NCI-H2029 (cell line): ENCODE data around the gene CRB1.
A peak's percentile ranks its signal among the peaks of the same experiment; 100 is the strongest.
"Not testable (repeated sequence)": the region's sequence is repeated elsewhere in the genome, so short reads cannot be mapped to it uniquely, and the experiment has no call there.

ENCODE experiments used
- DNase-seq: peaks from one replicate; lab custom pipeline; 2025; lab: John Stamatoyannopoulos, UW

The CRB1 gene

DNA sequence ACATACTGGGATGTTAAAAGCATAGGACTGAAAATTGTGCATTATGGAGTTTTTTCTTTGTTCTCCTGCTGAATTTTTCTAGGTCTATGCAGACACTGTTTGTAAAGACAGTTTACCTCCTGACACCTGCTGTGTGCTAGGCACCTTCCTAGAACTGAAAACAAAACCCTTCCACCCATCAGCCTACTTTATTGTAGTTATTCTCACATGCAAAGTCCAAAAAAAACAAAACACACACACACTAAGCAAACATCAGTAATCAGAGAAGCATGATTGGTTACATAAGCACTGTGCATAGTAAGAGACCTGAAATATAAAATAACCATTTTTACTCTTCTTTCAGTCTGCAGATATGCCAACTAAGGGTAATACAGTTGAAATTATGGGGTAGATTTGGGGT is 195.1 kb downstream of the CRB1 start:
- peak; percentile 65 for DNase-seq

DNA sequence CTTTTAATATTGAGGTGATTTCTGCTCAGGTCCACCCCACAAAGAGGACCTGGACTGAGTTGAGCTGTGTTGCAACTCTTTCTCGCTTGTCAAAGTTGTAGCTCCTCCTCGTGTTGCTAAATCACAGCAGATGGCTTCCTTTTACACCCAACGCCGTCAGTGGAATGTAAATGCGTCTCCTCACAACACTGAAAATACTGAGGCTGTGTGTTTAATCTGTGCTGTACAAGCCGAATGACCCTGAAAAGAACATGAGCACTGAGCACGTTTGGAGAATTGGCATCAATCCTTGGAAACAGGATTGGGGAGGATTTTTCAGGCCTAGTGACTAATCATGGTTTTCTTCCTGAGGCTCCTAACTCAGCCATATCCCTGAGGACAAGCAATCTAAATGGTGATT is 196.0 kb downstream of the CRB1 start:
- no peak for DNase-seq

DNA sequence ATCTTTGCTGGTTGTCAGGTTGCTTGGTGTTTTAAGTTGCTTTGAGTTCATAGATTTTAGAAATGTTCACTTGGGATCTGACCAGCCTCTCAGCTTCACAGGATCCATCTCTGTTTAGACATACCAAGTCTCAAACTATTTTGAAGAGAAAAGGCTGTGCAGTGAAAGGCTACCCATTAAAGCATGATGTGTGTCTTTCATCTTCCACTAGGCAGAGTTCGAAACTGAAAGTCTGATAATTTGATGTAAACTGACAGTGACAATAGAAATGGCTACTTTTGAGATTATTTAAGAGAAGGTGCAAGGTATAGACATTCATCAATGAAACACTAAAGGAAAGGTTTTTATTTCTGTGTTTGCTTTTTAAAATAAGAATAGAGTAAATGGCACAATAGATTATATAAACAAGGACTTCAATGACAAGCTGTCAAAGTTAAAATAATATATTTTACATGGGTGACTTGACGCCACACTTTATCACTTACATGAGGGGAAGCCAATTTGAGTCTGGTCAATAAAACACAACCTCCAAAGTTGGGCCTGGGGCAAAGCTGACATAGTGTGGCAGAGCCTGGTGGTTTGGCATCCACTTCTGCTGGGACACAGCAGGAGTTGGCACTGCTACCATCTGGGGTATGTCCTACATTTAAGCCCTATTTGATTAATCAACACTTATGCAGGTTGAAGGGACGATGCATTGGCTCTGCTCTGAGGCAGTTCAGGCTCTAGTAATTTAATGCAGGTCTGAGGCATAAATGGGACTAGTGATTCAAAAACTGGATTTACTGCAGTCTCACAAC is 197.7 kb downstream of the CRB1 start:
- DNase-seq: no peak

DNA sequence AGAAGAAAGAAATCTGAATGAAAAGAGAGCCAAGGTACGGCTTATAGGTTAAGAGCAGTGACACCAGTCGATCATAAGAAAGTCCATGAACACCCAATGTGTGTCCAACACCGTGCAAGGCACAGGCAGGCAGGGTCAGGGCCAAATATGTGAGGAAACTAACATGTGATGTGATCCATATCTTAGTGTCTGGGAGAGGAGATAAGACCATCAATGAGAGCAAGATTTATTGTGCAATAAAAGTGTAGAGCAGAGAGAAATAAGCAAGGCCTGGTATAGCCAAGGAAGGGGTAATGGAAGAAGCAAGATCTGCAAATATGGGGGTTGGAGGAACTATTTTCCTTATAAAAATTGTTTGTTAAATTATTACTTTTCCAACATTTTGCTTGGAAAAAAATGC is 198.8 kb downstream of the CRB1 start:
- DNase-seq: no peak

DNA sequence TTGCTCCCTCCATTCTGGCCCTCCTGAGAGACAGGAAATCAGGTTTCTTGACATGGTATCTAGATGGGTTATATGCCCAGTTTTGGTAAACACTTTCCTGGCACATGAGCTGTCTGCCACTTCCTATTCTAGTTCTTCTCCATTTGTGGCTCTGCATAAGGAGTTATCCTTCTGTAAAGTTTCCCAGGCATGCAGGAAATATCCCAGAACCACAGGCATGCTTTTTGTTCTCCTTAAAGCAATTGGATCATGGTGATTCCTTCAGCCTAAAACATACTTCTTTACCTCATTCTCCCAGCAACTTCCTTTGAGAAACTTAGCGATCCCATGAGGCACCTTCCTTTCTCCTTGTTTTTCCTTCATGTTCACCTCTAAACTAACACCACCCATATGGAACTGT is 199.8 kb downstream of the CRB1 start:
- DNase-seq: no peak

DNA sequence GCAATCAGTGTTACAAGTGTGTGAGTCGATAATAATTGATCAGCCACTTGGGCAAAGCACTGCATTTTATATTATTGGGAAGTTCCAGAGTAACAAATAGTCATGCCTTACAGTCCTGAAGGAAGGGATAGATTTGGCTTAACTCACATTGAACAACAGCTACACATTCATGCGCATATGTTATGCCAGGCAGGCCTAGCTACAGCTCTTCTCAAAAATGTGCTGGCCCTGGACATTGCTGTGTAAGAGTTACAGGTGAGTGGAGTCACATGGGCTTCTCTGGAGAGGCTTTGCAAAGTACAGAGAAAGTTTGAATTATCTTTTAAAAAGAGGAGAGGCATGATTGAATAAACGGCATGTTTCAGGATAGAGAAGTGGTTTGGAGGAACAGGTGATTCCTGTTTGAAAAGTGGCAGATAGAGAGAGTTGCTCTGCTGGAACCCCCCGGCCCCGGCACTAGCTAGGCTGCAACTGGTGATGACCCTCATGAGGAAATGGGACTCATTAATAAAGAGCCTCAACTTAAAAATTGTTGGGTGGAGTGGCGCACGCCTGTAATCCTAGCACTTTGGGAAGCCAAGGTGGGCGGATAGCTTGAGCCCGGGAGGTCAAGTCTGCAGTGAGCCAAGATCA is 200.6 kb downstream of the CRB1 start:
- DNase-seq: no peak

DNA sequence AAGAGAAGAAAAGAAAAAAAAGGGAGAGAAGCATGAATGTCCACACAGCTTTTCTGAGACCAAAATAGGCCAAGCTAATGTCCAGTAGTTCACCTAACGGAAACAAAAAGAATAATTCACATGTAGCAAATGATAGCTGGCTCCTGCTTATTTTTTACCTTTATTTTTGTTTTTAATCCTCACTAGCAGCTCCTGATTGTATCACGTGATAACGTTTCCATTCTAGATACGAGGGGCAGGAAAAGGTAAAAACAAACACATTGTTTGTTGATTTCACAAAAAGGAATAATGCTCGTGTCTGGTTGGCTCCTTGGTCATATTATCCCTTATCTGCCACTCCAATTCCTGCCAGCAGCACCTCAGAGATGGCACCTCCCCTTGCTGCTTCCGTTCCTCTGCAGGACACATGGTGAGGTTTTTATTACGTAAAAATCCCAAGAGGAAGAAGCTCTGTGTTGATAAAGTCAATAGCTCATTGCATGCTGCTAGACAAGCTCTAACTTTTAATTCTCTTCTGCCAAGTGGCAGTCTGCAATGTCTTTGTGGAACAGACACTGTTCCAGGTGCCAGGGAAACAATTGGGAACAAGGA is 201.7 kb downstream of the CRB1 start:
- DNase-seq: peak; percentile 20

DNA sequence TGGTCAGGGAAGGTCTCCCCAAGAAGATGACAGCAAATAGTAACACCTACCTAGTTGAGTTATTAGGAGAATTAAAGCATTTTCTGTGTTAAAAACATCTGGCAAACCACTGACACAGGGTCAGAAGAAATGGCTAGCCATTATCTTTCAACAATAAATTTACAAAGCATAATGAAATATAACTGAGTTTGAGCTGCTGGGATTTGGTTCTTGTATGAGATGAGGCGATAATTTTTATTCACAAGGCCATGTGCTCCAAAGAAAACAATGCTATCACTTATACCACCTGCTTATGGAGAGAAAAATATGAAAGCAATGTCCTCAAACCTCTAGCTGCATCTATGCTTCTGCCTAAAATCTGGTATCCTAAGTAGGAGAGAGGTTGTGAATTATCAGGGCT is 202.3 kb downstream of the CRB1 start:
- DNase-seq: no peak

DNA sequence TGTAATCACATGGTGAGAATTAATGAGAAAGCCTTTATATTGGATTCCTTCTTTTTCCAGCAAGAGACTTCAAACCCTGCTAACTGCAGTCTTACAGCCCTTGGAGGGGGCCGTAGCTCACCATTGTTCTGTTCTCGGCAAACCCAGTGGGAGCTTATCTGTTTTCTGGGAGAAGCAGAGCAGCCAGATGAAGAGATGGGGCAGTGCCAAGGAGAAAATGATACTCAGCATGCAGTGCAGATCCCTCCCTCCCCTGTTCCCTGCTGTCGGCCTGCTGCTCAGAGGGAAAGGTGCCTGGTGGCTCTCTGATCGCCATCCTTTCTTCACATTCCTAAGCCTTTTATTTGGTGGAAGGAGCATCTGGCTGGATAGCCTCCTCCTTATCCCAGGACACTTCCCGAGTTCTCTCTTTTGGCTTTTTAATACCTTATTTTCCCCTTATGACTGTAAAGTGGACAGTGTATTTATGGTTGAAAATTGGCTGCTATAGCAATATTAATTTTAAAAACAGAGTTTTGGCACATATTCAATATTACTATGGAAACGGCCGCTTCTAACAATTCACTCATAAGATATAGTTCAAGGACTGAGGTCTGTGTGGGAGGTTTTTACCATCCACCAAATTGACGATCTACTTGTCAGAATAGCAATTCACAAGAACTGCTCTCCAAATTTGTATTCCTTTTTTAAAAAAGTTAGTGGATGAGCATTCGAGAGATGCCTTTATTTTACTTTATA is 203.4 kb downstream of the CRB1 start:
- DNase-seq: no peak

DNA sequence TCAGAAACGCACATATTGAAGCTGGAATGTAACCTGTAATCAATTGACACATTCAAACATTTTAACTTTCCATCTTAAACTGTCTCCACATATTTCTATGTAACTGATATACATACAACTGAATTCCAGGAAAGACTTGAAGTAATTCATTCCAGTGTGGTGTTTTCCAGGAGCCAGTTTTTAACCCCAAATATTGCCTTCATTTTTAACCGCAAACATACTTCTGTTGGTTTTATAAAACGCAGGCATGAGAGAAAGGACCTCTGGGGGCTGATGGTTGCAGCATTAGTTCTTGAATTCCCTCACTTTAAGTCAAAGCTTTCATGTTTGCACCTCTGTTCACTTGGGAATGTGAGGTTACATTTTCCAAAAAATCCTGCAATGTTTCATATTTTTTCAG is 204.1 kb downstream of the CRB1 start:
- DNase-seq: no peak

DNA sequence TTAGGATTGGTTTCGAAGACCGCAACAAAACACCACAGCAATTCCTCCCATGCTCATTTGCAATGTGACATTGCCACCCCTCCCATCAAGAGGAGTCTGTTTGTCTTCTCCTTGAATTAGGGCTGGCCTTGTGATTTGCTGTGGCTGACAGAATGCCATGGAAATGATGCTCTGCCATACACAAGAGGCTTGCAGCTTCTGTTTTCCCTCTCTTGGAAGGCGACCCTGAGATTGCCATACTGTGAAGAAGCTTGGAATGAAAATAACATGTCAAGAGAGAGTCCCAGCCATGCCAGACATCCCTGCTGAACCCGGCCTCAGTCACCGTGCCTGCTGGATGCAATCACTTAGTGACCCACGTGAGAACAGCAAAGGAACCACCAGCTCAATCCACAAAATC is 212.4 kb downstream of the CRB1 start:
- no peak for DNase-seq

DNA sequence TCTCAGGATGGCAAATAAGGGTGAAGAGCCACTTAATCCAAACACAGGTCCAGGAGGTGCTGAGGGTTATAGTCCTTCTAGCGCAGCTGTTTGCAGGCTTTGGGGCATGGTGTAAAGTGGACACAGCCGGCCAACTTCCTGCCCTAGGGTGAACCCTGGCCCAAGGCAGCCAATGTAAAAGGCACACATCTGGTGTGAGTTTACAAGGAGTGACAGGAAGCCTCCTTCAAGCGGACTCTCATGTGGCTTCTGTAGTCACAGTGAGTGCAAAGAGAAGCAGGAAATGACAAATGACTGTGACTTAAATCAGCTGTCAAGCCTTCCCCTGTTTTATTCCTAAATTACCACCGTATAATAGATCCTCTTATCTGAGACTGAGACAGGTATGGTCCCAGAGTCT is 213.0 kb downstream of the CRB1 start:
- peak; percentile 47 for DNase-seq

DNA sequence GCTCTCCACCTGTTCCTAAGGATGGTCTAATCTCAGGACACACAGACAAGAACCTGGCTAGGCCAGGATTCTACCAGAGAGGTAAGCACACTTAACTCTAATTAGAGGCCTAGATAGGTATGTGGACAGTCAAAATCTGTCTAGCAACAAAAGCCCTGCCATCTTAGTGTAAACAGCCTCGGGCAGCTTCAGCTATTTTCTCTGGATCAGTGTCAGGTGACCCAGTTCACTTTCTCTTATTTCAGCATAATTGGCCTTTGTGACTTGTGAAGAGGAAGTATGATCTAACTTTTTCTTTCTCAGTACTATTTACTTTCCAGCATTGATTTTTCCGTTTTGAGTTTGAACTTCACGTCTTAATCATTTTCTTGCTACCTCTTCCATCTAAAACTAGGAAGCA is 217.7 kb downstream of the CRB1 start:
- DNase-seq: no peak

DNA sequence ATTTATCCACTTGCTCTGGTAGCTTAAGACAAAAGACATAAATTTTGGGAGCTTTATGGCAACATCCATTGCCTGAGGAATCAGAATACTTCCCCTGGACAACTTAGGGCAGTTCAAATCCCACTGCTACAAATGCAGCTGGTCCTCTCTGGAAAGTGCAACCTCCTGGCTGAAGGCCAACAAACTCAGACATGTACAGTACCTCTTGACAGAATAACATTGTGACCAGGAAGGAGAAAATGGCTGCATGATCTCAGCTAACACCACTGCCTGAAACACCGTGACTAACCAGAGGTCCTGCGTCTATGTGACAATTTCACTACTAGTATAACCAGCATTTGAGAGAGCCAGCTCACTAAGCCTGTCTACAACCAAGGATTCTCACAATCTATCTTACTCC is 218.9 kb downstream of the CRB1 start:
- DNase-seq: peak; percentile 56

DNA sequence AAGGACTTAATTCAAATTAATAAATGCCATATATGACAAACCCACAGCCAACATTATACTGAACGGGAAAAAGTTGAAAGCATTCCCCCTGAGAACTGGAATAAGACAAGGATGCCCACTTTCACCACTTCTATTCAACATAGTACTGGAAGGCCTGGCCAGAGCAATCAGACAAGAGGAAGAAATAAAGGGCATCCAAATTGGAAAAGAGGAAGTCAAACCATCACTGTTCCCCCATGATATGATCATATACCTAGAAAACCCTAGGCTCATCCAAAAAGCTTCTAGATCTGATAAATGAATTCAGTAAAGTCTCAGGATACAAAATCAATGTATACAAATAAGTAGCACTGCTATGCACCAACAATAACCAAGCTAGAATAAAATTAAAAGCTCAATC is 223.5 kb downstream of the CRB1 start:
- DNase-seq: not testable (repeated sequence)

DNA sequence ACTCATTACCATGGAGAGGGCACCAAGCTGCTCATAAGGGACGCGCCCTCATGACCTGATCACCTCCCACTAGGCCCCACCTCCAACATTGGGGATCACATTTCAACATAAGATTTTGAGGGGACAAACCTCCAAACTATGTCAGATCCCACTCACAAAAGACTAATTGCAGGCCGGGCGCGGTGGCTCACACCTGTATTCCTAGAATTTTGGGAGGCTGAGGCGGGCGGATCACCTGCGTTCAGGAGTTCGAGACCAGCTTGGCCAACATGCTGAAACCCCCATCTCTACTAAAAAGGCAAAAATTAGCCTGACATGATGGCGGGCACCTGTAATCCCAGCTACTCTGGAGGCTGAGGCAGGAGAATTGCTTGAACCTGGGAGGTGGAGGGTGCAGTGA is 228.7 kb downstream of the CRB1 start:
- no peak for DNase-seq

DNA sequence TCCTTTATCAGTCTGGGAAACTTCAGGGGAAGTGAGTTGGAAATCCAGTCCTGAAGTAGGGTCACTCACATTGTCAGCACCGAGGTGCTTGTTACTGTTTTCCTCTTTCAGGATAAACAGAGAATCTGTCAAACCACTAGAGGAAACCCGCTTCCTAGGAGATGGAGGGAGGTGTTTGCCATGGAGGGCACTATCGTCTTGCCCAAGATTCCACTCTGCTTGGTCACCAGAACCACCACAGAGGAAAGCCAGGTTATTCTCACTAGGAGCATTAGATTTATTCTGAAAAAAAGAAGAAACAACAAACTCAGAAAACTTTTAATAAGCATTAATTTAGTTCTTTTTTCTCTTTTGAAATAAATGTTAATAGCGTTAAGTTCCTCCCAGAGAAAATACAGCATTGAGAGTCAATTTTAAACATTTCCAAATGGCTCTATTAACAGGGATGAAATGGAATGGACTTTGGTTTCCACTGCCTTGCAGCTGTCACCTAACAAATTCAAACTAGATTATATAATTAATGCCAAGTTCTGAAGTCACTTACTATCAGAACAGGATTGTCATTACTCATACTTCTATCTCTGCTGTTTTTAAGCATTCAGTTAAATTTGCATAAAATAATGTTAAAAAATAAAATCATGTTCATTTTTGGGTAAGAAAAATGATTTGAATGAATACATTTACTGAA is 242.8 kb downstream of the CRB1 start:
- no peak for DNase-seq

DNA sequence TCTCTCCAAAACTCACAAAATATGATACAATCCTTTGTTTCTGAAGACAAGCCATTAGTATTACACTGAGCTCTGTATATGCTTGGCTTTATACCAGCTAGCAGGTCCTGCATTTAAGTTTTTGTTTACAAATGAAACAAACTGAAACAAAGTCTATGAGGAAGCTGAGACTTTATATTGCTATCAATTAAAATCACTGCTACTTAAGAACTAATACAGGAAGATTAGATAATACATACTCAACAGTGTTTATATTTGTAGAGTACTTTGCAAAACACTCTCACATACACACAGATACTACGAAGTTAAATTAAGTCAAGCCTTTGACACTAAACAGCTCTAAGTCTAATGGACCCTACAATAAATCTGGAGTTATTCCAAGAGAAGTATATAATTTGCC is 247.4 kb downstream of the CRB1 start:
- DNase-seq: no peak

DNA sequence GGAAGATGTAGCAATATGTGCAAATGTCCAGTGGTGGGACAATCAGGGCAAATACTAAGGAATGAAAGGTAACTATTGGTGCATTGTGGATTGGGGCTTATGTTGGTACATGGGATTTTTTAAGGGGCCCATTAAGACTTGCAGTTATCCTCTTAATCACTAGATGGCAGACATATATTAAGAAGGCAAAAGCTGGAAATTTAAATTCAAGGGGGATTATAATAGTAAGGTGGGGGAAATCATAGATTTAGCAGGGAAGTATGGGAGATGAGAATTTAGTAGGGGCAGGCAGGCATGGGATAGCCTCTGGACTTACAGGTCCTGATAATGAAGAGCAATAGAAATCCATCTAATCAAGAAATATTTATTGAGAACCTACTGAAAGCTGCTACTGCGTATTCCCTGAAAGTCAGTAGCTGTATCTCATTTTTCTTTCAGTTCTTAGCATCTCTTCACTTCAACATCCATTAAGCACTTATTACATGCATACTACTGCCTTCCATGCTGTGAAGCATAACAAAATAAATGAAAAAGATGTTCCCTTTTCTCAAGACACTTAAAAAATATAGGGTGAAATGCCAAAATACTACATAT is 251.8 kb downstream of the CRB1 start:
- DNase-seq: no peak

DNA sequence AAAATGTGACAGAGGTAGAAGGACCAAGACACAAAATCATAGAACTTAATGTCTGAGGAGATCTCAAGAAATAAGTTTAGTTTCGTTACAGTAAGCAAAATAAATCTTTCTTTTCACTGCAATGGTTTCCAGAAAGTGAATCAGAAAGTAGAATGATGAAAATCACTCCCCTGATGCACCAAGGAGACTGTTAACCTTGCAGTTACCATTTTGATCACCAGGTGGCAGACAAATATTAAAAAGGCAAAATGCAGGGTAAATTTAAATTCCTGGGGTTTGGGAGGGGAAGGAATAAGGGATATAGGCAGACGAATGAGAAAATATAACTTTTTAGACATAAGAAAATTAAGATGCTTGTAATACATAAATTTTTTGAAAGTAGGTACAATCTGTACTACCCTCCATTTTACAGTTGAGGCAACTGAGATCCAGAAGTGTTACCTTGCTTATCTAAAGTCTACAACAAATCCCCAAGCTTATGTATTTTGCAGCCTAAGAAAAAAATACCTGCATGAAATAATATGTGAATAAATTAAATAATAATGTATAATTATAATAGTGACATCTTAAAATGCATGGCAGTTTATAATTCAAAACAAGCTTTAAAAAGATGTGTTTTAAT is 253.2 kb downstream of the CRB1 start:
- peak; percentile 5 for DNase-seq

DNA sequence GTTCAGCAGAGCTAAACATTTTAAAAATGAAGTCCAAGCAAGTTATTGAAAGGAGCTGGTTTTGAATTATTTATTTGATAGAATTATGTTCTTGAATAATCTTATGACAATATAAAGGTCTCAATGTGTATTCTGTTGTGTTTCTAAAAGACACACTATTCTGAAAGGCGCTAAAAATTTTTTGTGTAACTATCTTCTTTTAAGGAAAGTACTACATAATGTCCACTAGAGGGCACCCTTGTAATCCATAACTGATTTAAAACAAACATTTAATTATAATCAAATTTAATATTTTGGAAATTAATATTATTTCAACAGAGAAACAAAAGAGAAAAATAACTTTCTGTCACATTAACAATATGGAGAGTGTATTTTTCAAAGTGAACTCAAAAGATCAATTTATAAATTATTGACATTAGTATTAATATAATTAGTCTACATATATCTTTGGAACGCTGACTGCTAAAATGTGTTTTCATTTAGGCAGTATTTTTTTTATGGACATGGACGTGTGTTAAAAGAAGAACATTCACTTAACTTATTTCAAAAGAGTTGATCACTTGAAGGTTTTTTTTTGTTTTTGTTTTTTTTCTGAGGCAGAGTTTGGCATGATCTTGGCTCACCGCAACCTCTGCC is 258.8 kb downstream of the CRB1 start:
- peak; percentile 3 for DNase-seq
